Smooth muscle cell (in vitro differentiated cells): Measurements from ENCODE around the gene SLC1A3. TPM values are rescaled to one million over a fixed set of nuclear protein-coding genes. Genes with fewer than 3 reads are reported as not detected.
A peak's percentile ranks its signal among the peaks of the same experiment; 100 is the strongest.
"Not testable (repeated sequence)": the region's sequence is repeated elsewhere in the genome, so short reads cannot be mapped to it uniquely, and the experiment has no call there.

Source experiments
- DNase-seq: peaks from one replicate; lab custom pipeline; 2025; ENCODE audit not compliant: unreplicated experiment; lab: John Stamatoyannopoulos, UW
- H2AFZ ChIP-seq: fragments of 200-600 bp; sonication (generic); 2 replicates; pipeline ENCODE4 v1.6.0; 2016; ENCODE audit warnings: antibody characterized with exemption, low read depth, mild to moderate bottlenecking
- H3F3A ChIP-seq: fragments of 200-600 bp; sonication (generic); 2 replicates; pipeline ENCODE4 v1.6.0; 2017; ENCODE audit warnings: antibody characterized with exemption, low read depth
- H3K27ac ChIP-seq: fragments of 200-600 bp; sonication (generic); 2 replicates; pipeline ENCODE4 v1.5.1; 2016; ENCODE audit warnings: low read depth, mild to moderate bottlenecking
- H3K27me3 ChIP-seq: fragments of 200-600 bp; sonication (generic); 2 replicates; pipeline ENCODE4 v1.6.1; 2016; ENCODE audit warnings: low read depth, mild to moderate bottlenecking
- H3K36me3 ChIP-seq: fragments of 200-600 bp; sonication (generic); 2 replicates; pipeline ENCODE4 v1.5.1; 2016; ENCODE audit warnings: low read depth
- H3K4me1 ChIP-seq: fragments of 200-600 bp; sonication (generic); 2 replicates; pipeline ENCODE4 v1.5.1; 2016; ENCODE audit warnings: low read depth
- H3K4me2 ChIP-seq: fragments of 200-600 bp; sonication (generic); 2 replicates; pipeline ENCODE4 v1.6.0; 2016; ENCODE audit warnings: mild to moderate bottlenecking
- H3K4me3 ChIP-seq: fragments of 200-600 bp; sonication (generic); 2 replicates; pipeline ENCODE4 v1.5.1; 2016; ENCODE audit warnings: mild to moderate bottlenecking
- H3K79me2 ChIP-seq: fragments of 200-600 bp; sonication (generic); 2 replicates; pipeline ENCODE4 v1.6.0; 2016; ENCODE audit warnings: low read depth, mild to moderate bottlenecking
- H3K9ac ChIP-seq: fragments of 200-600 bp; sonication (generic); 2 replicates; pipeline ENCODE4 v1.6.0; 2016; ENCODE audit warnings: low read depth
- H3K9me3 ChIP-seq: fragments of 200-600 bp; sonication (generic); replicated peaks from 2 replicates; pipeline ENCODE4 v1.5.1; 2016; ENCODE audit warnings: low read depth
- H4K20me1 ChIP-seq: fragments of 200-600 bp; sonication (generic); 2 replicates; pipeline ENCODE4 v1.6.0; 2016; ENCODE audit warnings: low read depth
- WGBS: methylation state at CpG from one replicate; pipeline ENCODE4 v1.1.7; 2016; ENCODE audit warnings: low lambda C conversion rate; 5-methylcytosine and 5-hydroxymethylcytosine counted together
- polyA plus RNA-seq: library from polyadenylated mRNA; unstranded; fragments of >200 nt; fragmentation: Nextera tagmentation; extraction: Ambion mirVana; gene quantifications from 2 replicates; pipeline ENCODE4 v1.2.1, GENCODE V29; 2016
- total RNA-seq: library from RNA; depleted of rRNA; stranded (reverse); fragments of >200 nt; gene quantifications from 2 replicates; pipeline ENCODE4 v1.2.3, GENCODE V29; 2014
- TF ChIP-seq, protein P1 (sequence below): fragments of 200-600 bp; sonication (generic); IDR thresholded peaks from 2 replicates; pipeline ENCODE4 v1.5.1; 2017; ENCODE audit warnings: borderline replicate concordance, mild to moderate bottlenecking, antibody characterized with exemption; ENCODE audit not compliant: insufficient read depth, poor library complexity, severe bottlenecking

SLC1A3 gene
- total and polyA plus RNA-seq, 2 experiments from 2014 or later: 2.1 to 6.8 TPM

DNA sequence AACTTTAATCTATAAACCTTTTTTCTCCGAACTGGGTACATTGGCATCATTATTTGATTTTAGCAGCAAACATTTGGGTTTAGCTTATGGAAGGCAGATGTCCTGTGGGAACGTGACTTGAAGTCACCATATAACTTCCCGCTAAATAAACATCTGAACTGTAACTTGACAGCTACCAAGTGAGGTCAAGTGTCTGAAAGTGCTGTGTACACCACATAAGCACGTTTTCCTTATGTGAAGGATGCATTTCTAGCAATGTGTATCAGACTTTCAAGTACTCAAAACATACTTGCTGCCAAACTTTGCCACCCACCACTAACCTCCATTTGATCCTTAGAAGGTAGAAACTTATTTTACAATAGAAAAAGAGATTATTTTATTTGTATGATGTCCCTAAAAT lies 35.7 kb downstream of the SLC1A3 start:
- H2AFZ ChIP-seq: no peak overlapping the region
- DNase-seq: no peak
- no peak overlapping the region for H3K9ac ChIP-seq
- no peaks in the 10 kb centered on the region for H3K4me1 ChIP-seq
- H3K4me2 ChIP-seq: no peak overlapping the region
- no peaks in the 10 kb centered on the region for H3K36me3 ChIP-seq
- TF ChIP-seq, protein P1, sequence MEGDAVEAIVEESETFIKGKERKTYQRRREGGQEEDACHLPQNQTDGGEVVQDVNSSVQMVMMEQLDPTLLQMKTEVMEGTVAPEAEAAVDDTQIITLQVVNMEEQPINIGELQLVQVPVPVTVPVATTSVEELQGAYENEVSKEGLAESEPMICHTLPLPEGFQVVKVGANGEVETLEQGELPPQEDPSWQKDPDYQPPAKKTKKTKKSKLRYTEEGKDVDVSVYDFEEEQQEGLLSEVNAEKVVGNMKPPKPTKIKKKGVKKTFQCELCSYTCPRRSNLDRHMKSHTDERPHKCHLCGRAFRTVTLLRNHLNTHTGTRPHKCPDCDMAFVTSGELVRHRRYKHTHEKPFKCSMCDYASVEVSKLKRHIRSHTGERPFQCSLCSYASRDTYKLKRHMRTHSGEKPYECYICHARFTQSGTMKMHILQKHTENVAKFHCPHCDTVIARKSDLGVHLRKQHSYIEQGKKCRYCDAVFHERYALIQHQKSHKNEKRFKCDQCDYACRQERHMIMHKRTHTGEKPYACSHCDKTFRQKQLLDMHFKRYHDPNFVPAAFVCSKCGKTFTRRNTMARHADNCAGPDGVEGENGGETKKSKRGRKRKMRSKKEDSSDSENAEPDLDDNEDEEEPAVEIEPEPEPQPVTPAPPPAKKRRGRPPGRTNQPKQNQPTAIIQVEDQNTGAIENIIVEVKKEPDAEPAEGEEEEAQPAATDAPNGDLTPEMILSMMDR: no peak
- H3K27ac ChIP-seq: no peak overlapping the region
- peaks cover 3% of the 10 kb centered on the region for H3F3A ChIP-seq
- no peaks in the 10 kb centered on the region for H3K27me3 ChIP-seq
- no peaks in the 10 kb centered on the region for H4K20me1 ChIP-seq
- H3K9me3 ChIP-seq: no peaks in the 10 kb centered on the region
- 84% methylated on average over 4 of the region's 4 CpGs for WGBS
- no peaks in the 10 kb centered on the region for H3K79me2 ChIP-seq
- H3K4me3 ChIP-seq: no peak overlapping the region

DNA sequence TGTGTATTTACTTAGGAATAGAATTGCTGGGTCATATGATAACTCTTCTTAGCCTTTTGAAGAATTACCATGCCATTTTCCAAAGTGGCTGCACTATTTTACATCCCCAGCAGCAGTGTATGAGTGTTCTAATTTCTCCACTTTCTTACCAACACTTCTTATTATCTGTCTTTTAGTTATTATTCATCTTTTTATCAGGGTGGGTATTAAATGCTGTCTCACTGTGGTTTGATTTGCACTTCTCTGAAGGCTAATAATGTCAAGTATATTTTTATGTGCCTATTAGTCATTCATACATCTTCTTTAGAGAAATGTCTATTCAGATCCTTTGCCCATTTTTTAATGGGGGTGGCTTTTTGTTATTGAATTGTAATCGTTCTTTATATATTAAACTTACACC lies 36.8 kb downstream of the SLC1A3 start:
- TF ChIP-seq, protein P1: no peak
- Histone ChIP-seq H3K9me3 (no peaks in the 10 kb centered on the region), H3K4me3 (no peak overlapping the region), H3K36me3 (no peaks in the 10 kb centered on the region), H2AFZ (no peak overlapping the region), H3K79me2 (no peaks in the 10 kb centered on the region), H3K27ac (no peak overlapping the region), H4K20me1 (no peaks in the 10 kb centered on the region), H3K4me2 (no peak overlapping the region), H3K27me3 (no peaks in the 10 kb centered on the region), H3K4me1 (no peaks in the 10 kb centered on the region), H3F3A (peaks cover 3% of the 10 kb centered on the region), H3K9ac (no peak overlapping the region)
- 87% methylated on average over 1 of the region's 1 CpG for WGBS
- no peak for DNase-seq

DNA sequence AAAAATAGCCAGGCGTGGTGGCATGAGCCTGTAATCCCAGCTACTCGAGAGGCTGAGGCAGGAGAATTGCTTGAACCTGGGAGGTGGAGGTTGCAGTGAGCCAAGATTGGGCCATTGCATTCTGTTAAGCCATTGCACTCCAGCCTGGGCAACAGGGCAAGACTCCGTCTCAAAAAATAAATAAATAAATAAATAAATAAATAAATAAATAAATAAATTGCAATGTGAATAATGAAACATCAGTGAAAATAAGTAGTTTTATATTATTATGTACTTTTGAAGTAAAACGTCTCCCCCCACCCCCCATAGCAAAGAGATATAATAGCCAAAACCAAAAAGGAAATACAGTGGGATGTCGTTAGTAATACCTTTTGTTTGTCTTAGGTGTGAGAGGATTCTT lies 37.4 kb downstream of the SLC1A3 start:
- H3K27ac ChIP-seq, DNase-seq, H3K9me3 ChIP-seq, H3K9ac ChIP-seq, H2AFZ ChIP-seq, H3K27me3 ChIP-seq, H3F3A ChIP-seq, H3K4me1 ChIP-seq, H3K4me2 ChIP-seq, H3K4me3 ChIP-seq, H4K20me1 ChIP-seq, H3K79me2 ChIP-seq, H3K36me3 ChIP-seq: not testable (repeated sequence)
- 88% methylated on average over 5 of the region's 5 CpGs for WGBS

DNA sequence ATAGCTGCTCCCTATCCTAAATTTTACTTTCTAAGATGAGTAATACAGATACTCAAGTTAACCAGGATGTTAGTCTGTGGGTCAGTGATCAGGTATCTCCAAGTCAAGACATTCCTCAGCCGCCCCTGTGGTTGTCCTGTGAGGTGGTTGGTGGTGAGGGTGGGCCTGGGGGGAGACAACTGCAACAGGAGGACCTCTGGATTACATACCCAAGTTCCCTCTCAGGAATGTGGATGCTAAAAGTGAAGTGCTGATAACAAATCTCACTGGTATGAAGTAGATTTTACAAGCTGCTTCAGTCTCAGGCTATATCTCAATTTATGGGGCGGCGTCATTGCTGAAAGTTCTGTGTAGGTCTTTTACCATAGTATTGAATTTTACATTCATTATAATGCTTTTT lies 38.3 kb downstream of the SLC1A3 start:
- H3K4me1 ChIP-seq: no peaks in the 10 kb centered on the region
- TF ChIP-seq, protein P1: no peak
- no peak overlapping the region for H3K4me3 ChIP-seq
- no peaks in the 10 kb centered on the region for H3K27me3 ChIP-seq
- no peak overlapping the region for H3K27ac ChIP-seq
- no peaks in the 10 kb centered on the region for H3K79me2 ChIP-seq
- H4K20me1 ChIP-seq: no peaks in the 10 kb centered on the region
- peak overlapping the region; percentile 46 for H3K4me2 ChIP-seq
- DNase-seq: no peak
- 32% methylated on average over 3 of the region's 3 CpGs for WGBS
- H3F3A ChIP-seq: peaks cover 3% of the 10 kb centered on the region
- H3K9ac ChIP-seq: no peak overlapping the region
- H3K36me3 ChIP-seq: no peaks in the 10 kb centered on the region
- H3K9me3 ChIP-seq: no peaks in the 10 kb centered on the region
- no peak overlapping the region for H2AFZ ChIP-seq
